Thoracic aorta (tissue), 2 donors: ENCODE results near the gene ZNF783. TPM values are rescaled to one million over a fixed set of nuclear protein-coding genes. Genes with fewer than 3 reads are reported as not detected.
"Not testable (repeated sequence)": the region's sequence is repeated elsewhere in the genome, so short reads cannot be mapped to it uniquely, and the experiment has no call there.

Experiments used
- ATAC-seq: fragments of 150-250 bp; one replicate; pipeline ENCODE4 v1.8.0; 2017; ENCODE audit warnings: low read depth; ENCODE audit not compliant: insufficient number of reproducible peaks, low FRiP score
- DNase-seq: peaks from one replicate; pipeline ENCODE4 v3.0.0-alpha.2; 2020; ENCODE audit warnings: low spot score
- H3K27ac ChIP-seq, 2 donors: fragments of 200-600 bp; sonication (generic); 1 replicate in 1 of 2; 2 replicates in 1 of 2; pipeline ENCODE4 v1.5.1; 2016; ENCODE audit warnings: mild to moderate bottlenecking in 2 of 2, moderate library complexity in 2 of 2
- H3K27me3 ChIP-seq: fragments of 200-600 bp; sonication (generic); replicated peaks from 2 replicates; pipeline ENCODE4 v1.6.0; 2016; ENCODE audit warnings: mild to moderate bottlenecking; ENCODE audit not compliant: insufficient read depth
- H3K36me3 ChIP-seq: fragments of 200-600 bp; sonication (generic); one replicate; pipeline ENCODE4 v1.5.1; 2016
- H3K4me1 ChIP-seq, 2 donors: fragments of 200-600 bp; sonication (generic); 1 replicate in 1 of 2; 2 replicates in 1 of 2; pipeline versions ENCODE4 v1.5.1 to v1.6.0; 2016; ENCODE audit warnings: low read depth in 2 of 2, mild to moderate bottlenecking in 1 of 2; ENCODE audit not compliant: control insufficient read depth in 1 of 2
- H3K4me3 ChIP-seq: fragments of 200-600 bp; sonication (generic); 2 replicates; pipeline ENCODE4 v1.5.1; 2016; ENCODE audit warnings: mild to moderate bottlenecking
- H3K9me3 ChIP-seq: fragments of 200-600 bp; sonication (generic); 2 replicates; pipeline ENCODE4 v1.5.1; 2016
- total RNA-seq, 2 donors: library from RNA; depleted of rRNA; stranded (reverse); fragments of >200 nt; gene quantifications; one replicate each; pipeline versions ENCODE4 v1.1.0 to v1.2.3, GENCODE V29; 2016
- TF ChIP-seq, protein P1 (sequence below): fragments of 200-600 bp; sonication (generic); IDR thresholded peaks from one replicate; pipeline ENCODE4 v1.5.1; 2019; ENCODE audit warnings: antibody characterized with exemption

ZNF783 gene
- total RNA-seq, 2 donors from 2014 or later: 23.6 to 28.9 TPM

DNA sequence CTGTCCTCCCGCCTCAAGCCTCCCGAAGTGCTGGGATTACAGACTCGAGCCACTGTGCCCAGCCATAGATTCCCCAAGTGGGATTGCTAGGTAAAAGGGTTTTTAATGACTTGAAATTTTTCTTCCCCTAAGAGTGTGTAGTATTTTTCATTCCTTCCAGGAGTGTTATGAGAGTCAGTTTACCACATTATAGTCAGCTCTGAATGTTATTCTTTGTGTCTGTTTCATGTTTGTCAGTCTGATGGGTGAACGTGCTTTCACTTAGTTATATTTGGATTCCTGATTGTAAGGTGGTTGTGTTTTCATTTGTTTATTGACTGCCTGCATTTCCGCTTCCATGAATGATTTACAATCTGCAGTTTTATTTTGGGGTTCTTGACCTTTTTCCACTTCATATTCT, 16.3 kb upstream of the ZNF783 start:
- ATAC-seq (no peak), DNase-seq (no peak)
- Histone ChIP-seq H3K9me3 (no peaks in the 10 kb centered on the region), H3K27ac (no peak overlapping the region), H3K4me3 (no peak overlapping the region), H3K36me3 (peaks cover 6% of the 10 kb centered on the region), H3K27me3 (no peaks in the 10 kb centered on the region), H3K4me1 (peaks cover 3 to 9% of the 10 kb centered on the region in 2 donors)
- TF ChIP-seq, protein P1, sequence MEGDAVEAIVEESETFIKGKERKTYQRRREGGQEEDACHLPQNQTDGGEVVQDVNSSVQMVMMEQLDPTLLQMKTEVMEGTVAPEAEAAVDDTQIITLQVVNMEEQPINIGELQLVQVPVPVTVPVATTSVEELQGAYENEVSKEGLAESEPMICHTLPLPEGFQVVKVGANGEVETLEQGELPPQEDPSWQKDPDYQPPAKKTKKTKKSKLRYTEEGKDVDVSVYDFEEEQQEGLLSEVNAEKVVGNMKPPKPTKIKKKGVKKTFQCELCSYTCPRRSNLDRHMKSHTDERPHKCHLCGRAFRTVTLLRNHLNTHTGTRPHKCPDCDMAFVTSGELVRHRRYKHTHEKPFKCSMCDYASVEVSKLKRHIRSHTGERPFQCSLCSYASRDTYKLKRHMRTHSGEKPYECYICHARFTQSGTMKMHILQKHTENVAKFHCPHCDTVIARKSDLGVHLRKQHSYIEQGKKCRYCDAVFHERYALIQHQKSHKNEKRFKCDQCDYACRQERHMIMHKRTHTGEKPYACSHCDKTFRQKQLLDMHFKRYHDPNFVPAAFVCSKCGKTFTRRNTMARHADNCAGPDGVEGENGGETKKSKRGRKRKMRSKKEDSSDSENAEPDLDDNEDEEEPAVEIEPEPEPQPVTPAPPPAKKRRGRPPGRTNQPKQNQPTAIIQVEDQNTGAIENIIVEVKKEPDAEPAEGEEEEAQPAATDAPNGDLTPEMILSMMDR: no peak

DNA sequence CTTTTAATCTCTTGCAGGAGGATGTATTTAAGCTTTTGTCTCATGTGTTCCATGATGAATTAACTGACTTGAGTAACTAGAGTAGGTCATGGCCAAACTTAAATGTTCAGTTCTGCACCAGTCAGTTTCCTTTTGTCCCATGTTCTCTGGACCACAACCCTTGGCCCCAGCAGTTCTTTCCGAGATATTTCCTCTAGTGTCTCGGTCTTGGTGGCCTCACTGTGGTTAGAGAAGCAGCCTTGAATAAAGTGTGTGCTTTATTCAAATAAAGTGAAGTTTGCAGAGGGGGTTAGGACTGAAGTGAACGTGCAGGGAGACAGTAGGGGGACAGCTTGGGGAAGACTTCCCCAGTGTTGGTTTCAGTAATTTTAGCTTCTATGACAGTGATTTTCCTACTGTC, 13.2 kb upstream of the ZNF783 start:
- Histone ChIP-seq H3K4me1 (no peaks in the 10 kb centered on the region), H3K27ac (no peak overlapping the region), H3K9me3 (no peaks in the 10 kb centered on the region), H3K27me3 (no peaks in the 10 kb centered on the region), H3K36me3 (peaks cover 27% of the 10 kb centered on the region), H3K4me3 (no peak overlapping the region)
- DNase-seq (no peak), ATAC-seq (no peak)
- TF ChIP-seq, protein P1: no peak

DNA sequence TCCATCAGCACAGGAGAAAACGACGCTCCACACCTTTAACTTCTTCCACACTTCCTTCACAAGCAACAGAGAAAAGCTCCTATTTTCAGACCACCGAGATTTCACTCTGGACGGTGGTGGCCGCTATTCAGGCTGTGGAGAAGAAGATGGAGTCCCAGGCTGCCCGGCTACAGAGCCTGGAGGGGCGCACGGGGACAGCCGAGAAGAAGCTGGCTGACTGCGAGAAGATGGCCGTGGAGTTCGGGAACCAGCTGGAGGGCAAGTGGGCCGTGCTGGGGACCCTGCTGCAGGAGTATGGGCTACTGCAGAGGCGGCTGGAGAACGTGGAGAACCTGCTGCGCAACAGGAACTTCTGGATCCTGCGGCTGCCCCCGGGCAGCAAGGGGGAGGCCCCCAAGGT, 11.8 kb upstream of the ZNF783 start:
- H3K4me1 ChIP-seq, H3K9me3 ChIP-seq, H3K27me3 ChIP-seq, ATAC-seq, DNase-seq, H3K27ac ChIP-seq, H3K4me3 ChIP-seq: not testable (repeated sequence)
- peaks cover 31% of the 10 kb centered on the region for H3K36me3 ChIP-seq

DNA sequence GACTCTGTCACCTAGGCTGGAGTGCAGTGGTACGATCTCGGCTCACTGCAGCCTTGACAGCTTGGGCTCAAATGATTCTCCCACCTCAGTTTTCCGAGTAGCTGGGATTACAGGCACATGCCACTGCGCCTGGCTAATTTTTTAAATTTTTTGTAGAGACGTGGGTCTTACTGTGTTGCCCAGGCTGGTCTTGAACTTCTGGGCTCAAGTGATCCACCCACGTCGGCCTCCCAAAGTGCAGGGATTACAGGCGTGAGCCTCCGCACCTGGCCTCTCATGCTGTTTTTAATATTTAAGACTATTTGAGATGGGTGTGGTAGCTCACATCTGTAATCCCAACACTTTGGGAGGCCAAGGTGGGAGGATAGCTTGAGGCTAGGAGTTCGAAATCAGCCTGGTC, 10.5 kb upstream of the ZNF783 start:
- peaks cover 36% of the 10 kb centered on the region for H3K36me3 ChIP-seq
- H3K4me3 ChIP-seq, H3K9me3 ChIP-seq, DNase-seq, H3K27ac ChIP-seq, ATAC-seq, H3K27me3 ChIP-seq, H3K4me1 ChIP-seq: not testable (repeated sequence)

DNA sequence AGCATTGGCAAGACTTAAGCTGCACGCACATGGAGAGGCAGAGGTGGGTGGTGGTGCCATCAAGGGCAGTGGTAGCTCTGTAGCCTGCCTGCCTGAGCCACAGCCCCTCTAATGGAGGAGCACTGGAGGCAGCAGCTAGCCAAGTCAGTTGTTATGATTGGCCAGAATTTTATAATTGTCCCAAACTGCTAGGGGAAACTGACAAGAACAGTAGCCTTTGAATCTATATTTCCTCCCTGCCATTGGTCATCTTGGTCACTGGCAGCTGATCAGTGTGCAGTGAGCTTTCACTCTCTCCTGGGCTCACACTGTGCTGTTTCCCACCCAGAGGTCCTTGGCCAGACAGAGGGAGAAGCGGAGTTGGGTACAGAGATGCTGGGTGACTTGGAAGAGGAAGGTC, 9.6 kb upstream of the ZNF783 start:
- no peak overlapping the region for H3K27ac ChIP-seq
- H3K27me3 ChIP-seq: no peaks in the 10 kb centered on the region
- H3K4me1 ChIP-seq: no peaks in the 10 kb centered on the region
- TF ChIP-seq, protein P1: no peak
- DNase-seq (no peak), ATAC-seq (no peak)
- peaks cover 36% of the 10 kb centered on the region for H3K36me3 ChIP-seq
- no peaks in the 10 kb centered on the region for H3K9me3 ChIP-seq
- no peak overlapping the region for H3K4me3 ChIP-seq

DNA sequence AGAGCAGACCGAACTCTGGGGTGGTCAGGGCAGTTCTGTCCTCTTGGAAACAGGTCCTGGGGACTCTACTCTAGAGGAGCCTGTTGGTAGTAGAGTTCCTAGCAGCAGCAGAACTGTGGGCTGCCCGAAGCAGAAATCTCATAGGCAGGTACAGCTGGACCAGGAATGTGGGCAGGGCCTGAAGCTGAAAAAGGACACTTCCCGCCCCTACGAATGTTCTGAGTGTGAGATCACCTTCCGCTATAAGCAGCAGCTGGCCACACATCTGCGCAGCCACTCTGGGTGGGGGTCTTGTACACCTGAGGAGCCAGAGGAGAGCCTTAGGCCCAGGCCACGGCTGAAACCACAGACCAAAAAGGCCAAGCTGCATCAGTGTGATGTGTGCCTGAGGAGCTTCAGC, 8.3 kb upstream of the ZNF783 start:
- TF ChIP-seq, protein P1: no peak
- peaks cover 36% of the 10 kb centered on the region for H3K36me3 ChIP-seq
- DNase-seq (no peak), ATAC-seq (no peak)
- H3K4me1 ChIP-seq: no peaks in the 10 kb centered on the region
- H3K4me3 ChIP-seq: no peak overlapping the region
- no peak overlapping the region for H3K27ac ChIP-seq
- H3K9me3 ChIP-seq: no peaks in the 10 kb centered on the region
- H3K27me3 ChIP-seq: no peaks in the 10 kb centered on the region
